ENCODE results near the gene PCGF3.
"Not testable (repeated sequence)": the region's sequence is repeated elsewhere in the genome, so short reads cannot be mapped to it uniquely, and the experiment has no call there.

PCGF3 gene

GRCh38 chr4:752196-752861 lies 46.7 kb downstream of the PCGF3 start:
- H3K27ac ChIP-seq (ENCODE audit: low read depth, low read length) = no peak overlapping the region
- no peak overlapping the region for H3K4me3 ChIP-seq (ENCODE audit: low read length)
- H3K9ac ChIP-seq (ENCODE audit: low read length) = no peak overlapping the region
- H3K27me3 ChIP-seq (ENCODE audit: control insufficient read depth, insufficient read depth, low read length) = no peaks in the 10 kb centered on the region
- peaks cover 10% of the 10 kb centered on the region for H3K36me3 ChIP-seq (ENCODE audit: control insufficient read depth, insufficient read depth, low read length)
- peaks cover 2% of the 10 kb centered on the region for H3K4me1 ChIP-seq (ENCODE audit: control insufficient read depth, insufficient read depth, low read length)

- H3K4me3 ChIP-seq (ENCODE audit: low read length); H3K36me3 ChIP-seq (ENCODE audit: control insufficient read depth, insufficient read depth, low read length); H3K9ac ChIP-seq (ENCODE audit: low read length); H3K27me3 ChIP-seq (ENCODE audit: control insufficient read depth, insufficient read depth, low read length); H3K27ac ChIP-seq (ENCODE audit: low read depth, low read length); H3K4me1 ChIP-seq (ENCODE audit: control insufficient read depth, insufficient read depth, low read length): not testable (repeated sequence)
These were observed 47.6 kb downstream of the PCGF3 start for GRCh38 chr4:753186-753585.

- Histone ChIP-seq H3K4me1 (ENCODE audit: control insufficient read depth, insufficient read depth, low read length) (peaks cover 2% of the 10 kb centered on the region), H3K27me3 (ENCODE audit: control insufficient read depth, insufficient read depth, low read length) (no peaks in the 10 kb centered on the region), H3K9ac (ENCODE audit: low read length) (no peak overlapping the region), H3K27ac (ENCODE audit: low read depth, low read length) (no peak overlapping the region), H3K36me3 (ENCODE audit: control insufficient read depth, insufficient read depth, low read length) (peaks cover 4% of the 10 kb centered on the region), H3K4me3 (ENCODE audit: low read length) (no peak overlapping the region)
These were observed 48.8 kb downstream of the PCGF3 start for GRCh38 chr4:754221-755120.

- H3K27me3 ChIP-seq (ENCODE audit: control insufficient read depth, insufficient read depth, low read length) = no peaks in the 10 kb centered on the region
- H3K36me3 ChIP-seq (ENCODE audit: control insufficient read depth, insufficient read depth, low read length) = peaks cover 8% of the 10 kb centered on the region
- H3K4me3 ChIP-seq (ENCODE audit: low read length) = no peak overlapping the region
- H3K27ac ChIP-seq (ENCODE audit: low read depth, low read length) = no peak overlapping the region
- H3K4me1 ChIP-seq (ENCODE audit: control insufficient read depth, insufficient read depth, low read length) = no peaks in the 10 kb centered on the region
- no peak overlapping the region for H3K9ac ChIP-seq (ENCODE audit: low read length)
These were observed 51.5 kb downstream of the PCGF3 start for GRCh38 chr4:757111-757510.

- not testable (repeated sequence) for H3K4me1 ChIP-seq (ENCODE audit: control insufficient read depth, insufficient read depth, low read length); H3K27me3 ChIP-seq (ENCODE audit: control insufficient read depth, insufficient read depth, low read length); H3K9ac ChIP-seq (ENCODE audit: low read length); H3K4me3 ChIP-seq (ENCODE audit: low read length); H3K27ac ChIP-seq (ENCODE audit: low read depth, low read length)
- peaks cover 13% of the 10 kb centered on the region for H3K36me3 ChIP-seq (ENCODE audit: control insufficient read depth, insufficient read depth, low read length)
These were observed 54.2 kb downstream of the PCGF3 start for GRCh38 chr4:759810-760209.

- Histone ChIP-seq H3K27ac (ENCODE audit: low read depth, low read length) (no peak overlapping the region), H3K27me3 (ENCODE audit: control insufficient read depth, insufficient read depth, low read length) (no peaks in the 10 kb centered on the region), H3K36me3 (ENCODE audit: control insufficient read depth, insufficient read depth, low read length) (peaks cover 13% of the 10 kb centered on the region), H3K4me1 (ENCODE audit: control insufficient read depth, insufficient read depth, low read length) (no peaks in the 10 kb centered on the region), H3K4me3 (ENCODE audit: low read length) (no peak overlapping the region), H3K9ac (ENCODE audit: low read length) (no peak overlapping the region)
These were observed 55.0 kb downstream of the PCGF3 start for GRCh38 chr4:760616-761015.

GRCh38 chr4:761086-761485 lies 55.5 kb downstream of the PCGF3 start:
- no peaks in the 10 kb centered on the region for H3K27me3 ChIP-seq (ENCODE audit: control insufficient read depth, insufficient read depth, low read length)
- no peaks in the 10 kb centered on the region for H3K4me1 ChIP-seq (ENCODE audit: control insufficient read depth, insufficient read depth, low read length)
- no peak overlapping the region for H3K9ac ChIP-seq (ENCODE audit: low read length)
- no peak overlapping the region for H3K27ac ChIP-seq (ENCODE audit: low read depth, low read length)
- no peak overlapping the region for H3K4me3 ChIP-seq (ENCODE audit: low read length)
- peaks cover 14% of the 10 kb centered on the region for H3K36me3 ChIP-seq (ENCODE audit: control insufficient read depth, insufficient read depth, low read length)

- H3K36me3 ChIP-seq (ENCODE audit: control insufficient read depth, insufficient read depth, low read length) = peaks cover 18% of the 10 kb centered on the region
- H3K4me3 ChIP-seq (ENCODE audit: low read length) = no peak overlapping the region
- H3K9ac ChIP-seq (ENCODE audit: low read length) = no peak overlapping the region
- no peaks in the 10 kb centered on the region for H3K4me1 ChIP-seq (ENCODE audit: control insufficient read depth, insufficient read depth, low read length)
- no peak overlapping the region for H3K27ac ChIP-seq (ENCODE audit: low read depth, low read length)
- no peaks in the 10 kb centered on the region for H3K27me3 ChIP-seq (ENCODE audit: control insufficient read depth, insufficient read depth, low read length)
These were observed 56.1 kb downstream of the PCGF3 start for GRCh38 chr4:761739-762138.

- Histone ChIP-seq H3K27ac (ENCODE audit: low read depth, low read length) (no peak overlapping the region), H3K9ac (ENCODE audit: low read length) (no peak overlapping the region), H3K4me1 (ENCODE audit: control insufficient read depth, insufficient read depth, low read length) (no peaks in the 10 kb centered on the region), H3K4me3 (ENCODE audit: low read length) (no peak overlapping the region), H3K36me3 (ENCODE audit: control insufficient read depth, insufficient read depth, low read length) (peaks cover 22% of the 10 kb centered on the region), H3K27me3 (ENCODE audit: control insufficient read depth, insufficient read depth, low read length) (no peaks in the 10 kb centered on the region)
These were observed 56.9 kb downstream of the PCGF3 start for GRCh38 chr4:762211-763190.

- no peak overlapping the region for H3K27ac ChIP-seq (ENCODE audit: low read depth, low read length)
- no peak overlapping the region for H3K4me3 ChIP-seq (ENCODE audit: low read length)
- no peak overlapping the region for H3K9ac ChIP-seq (ENCODE audit: low read length)
- no peaks in the 10 kb centered on the region for H3K4me1 ChIP-seq (ENCODE audit: control insufficient read depth, insufficient read depth, low read length)
- H3K27me3 ChIP-seq (ENCODE audit: control insufficient read depth, insufficient read depth, low read length) = no peaks in the 10 kb centered on the region
- H3K36me3 ChIP-seq (ENCODE audit: control insufficient read depth, insufficient read depth, low read length) = peaks cover 22% of the 10 kb centered on the region
These were observed 57.7 kb downstream of the PCGF3 start for GRCh38 chr4:763191-763810.

- Histone ChIP-seq H3K9ac (ENCODE audit: low read length) (no peak overlapping the region), H3K4me3 (ENCODE audit: low read length) (no peak overlapping the region), H3K27me3 (ENCODE audit: control insufficient read depth, insufficient read depth, low read length) (no peaks in the 10 kb centered on the region), H3K4me1 (ENCODE audit: control insufficient read depth, insufficient read depth, low read length) (no peaks in the 10 kb centered on the region), H3K36me3 (ENCODE audit: control insufficient read depth, insufficient read depth, low read length) (peaks cover 24% of the 10 kb centered on the region), H3K27ac (ENCODE audit: low read depth, low read length) (no peak overlapping the region)
These were observed 58.3 kb downstream of the PCGF3 start for GRCh38 chr4:763922-764321.
